GM11168 (cell line): ENCODE measurements around the gene POLR1A.

Experiments
- in situ Hi-C: fragments of 300-500 bp; cut with MboI; formaldehyde crosslinking; loops from one replicate; pipeline ENCODE4 v1.12.0; 2022; ENCODE audit warnings: low sequenced_read_pairs; ENCODE audit not compliant: unreplicated experiment

POLR1A gene

GRCh38 chr2:86027922-86028765, 77.5 kb downstream of the POLR1A start:
- in situ Hi-C loops: no loop called here

- in situ Hi-C loops: no loop called here
These were observed 78.3 kb downstream of the POLR1A start for GRCh38 chr2:86027196-86027921.

GRCh38 chr2:86026744-86027065, 79.0 kb downstream of the POLR1A start:
- in situ Hi-C loops: no loop called here

- in situ Hi-C loops: no loop called here
These were observed 79.5 kb downstream of the POLR1A start for GRCh38 chr2:86025976-86026743.

GRCh38 chr2:86025229-86025820, 80.4 kb downstream of the POLR1A start:
- in situ Hi-C loops: no loop called here

- in situ Hi-C loops: no loop called here
These were observed 82.3 kb downstream of the POLR1A start for GRCh38 chr2:86023366-86023712.

- in situ Hi-C loops: no loop called here
These were observed 82.9 kb downstream of the POLR1A start for GRCh38 chr2:86022661-86023365.

GRCh38 chr2:86021396-86022378, 84.0 kb downstream of the POLR1A start:
- in situ Hi-C loops: no loop called here

GRCh38 chr2:86020984-86021383, 84.7 kb downstream of the POLR1A start:
- in situ Hi-C loops: no loop called here

- in situ Hi-C loops: no loop called here
These were observed 86.6 kb downstream of the POLR1A start for GRCh38 chr2:86019121-86019520.

GRCh38 chr2:86017901-86018896, 87.5 kb downstream of the POLR1A start:
- in situ Hi-C loops: no loop called here

- in situ Hi-C loops: no loop called here
These were observed 89.1 kb downstream of the POLR1A start for GRCh38 chr2:86016581-86016980.

- in situ Hi-C loops: no loop called here
These were observed 90.0 kb downstream of the POLR1A start for GRCh38 chr2:86015699-86016098.

- in situ Hi-C loops: no loop called here
These were observed 90.7 kb downstream of the POLR1A start for GRCh38 chr2:86015006-86015405.

- in situ Hi-C loops: no loop called here
These were observed 91.2 kb downstream of the POLR1A start for GRCh38 chr2:86014493-86014892.

GRCh38 chr2:86012007-86012712, 93.5 kb downstream of the POLR1A start:
- in situ Hi-C loops: no loop called here

- in situ Hi-C loops: no loop called here
These were observed 94.2 kb downstream of the POLR1A start for GRCh38 chr2:86011449-86011941.
